HCT116 (cell line): Measurements from ENCODE around the gene NTN3. TPM values are rescaled to one million over a fixed set of nuclear protein-coding genes. Genes with fewer than 3 reads are reported as not detected.
A peak's percentile ranks its signal among the peaks of the same experiment; 100 is the strongest.

Experiments used
- ATAC-seq: fragments of 200-7000 bp; cut with Tn5 transposase; 2 replicates; pipeline ENCODE4 v1.9.1; 2020; ENCODE audit warnings: mild to moderate bottlenecking, moderate library complexity
- BruUV-seq: library from RNA; stranded (reverse); fragments of 400-500 nt; replicated peaks from 2 replicates; lab custom pipeline; 2021; lab: Mats Ljungman, UMichigan
- CTCF ChIA-PET: fragments of 300-600 bp; sonication (Branson Sonifier 250); formaldehyde crosslinking; loops from one replicate; lab custom pipeline; 2021; ENCODE audit warnings: antibody characterized with exemption; lab: Charles Lee
- POLR2A ChIA-PET: fragments of 300-600, 350-600 bp; sonication (Branson Sonifier 250); formaldehyde crosslinking; loops from one replicate; lab custom pipeline; 2021; ENCODE audit warnings: antibody characterized with exemption; lab: Charles Lee
- RAD21 ChIA-PET, 2 experiments: fragments of 300-600 bp; sonication (Branson Sonifier 250); formaldehyde crosslinking; loops; one replicate each; lab custom pipeline; 2023; ENCODE audit warnings: low total read pairs in 2 of 2; ENCODE audit not compliant: uncharacterized antibody in 2 of 2, unreplicated experiment in 2 of 2, low non-redundant PET in 1 of 2; lab: Charles Lee
- DNase-seq: peaks from one replicate; pipeline ENCODE4 v3.0.0-alpha.2; 2010; ENCODE audit warnings: low read depth, low spot score
- H2AFZ ChIP-seq: fragments of 200-600 bp; shearing (Covaris generic), sonication (generic); 2 replicates; pipeline ENCODE4 v1.6.1; 2017; ENCODE audit warnings: low read depth, mixed run types, mixed read lengths, antibody characterized with exemption, low read length; ENCODE audit not compliant: poor library complexity, severe bottlenecking
- H3K27ac ChIP-seq: 2 replicates; pipeline ENCODE4 v1.5.1; 2012; ENCODE audit warnings: low read depth, low read length
- H3K27me3 ChIP-seq: fragments of 200-600 bp; sonication (generic); 2 replicates; pipeline ENCODE4 v1.6.1; 2016; ENCODE audit warnings: mixed run types, low read length, mixed read lengths; ENCODE audit not compliant: insufficient read depth
- H3K36me3 ChIP-seq, 2 experiments: fragments of 200-500 bp in 1 of 2; fragments of 200-600 bp in 1 of 2; sonication (Bioruptor generic) in 1 of 2; sonication (generic) in 1 of 2; 2 replicates each; pipeline versions ENCODE4 v1.5.1 to v1.6.1; 2014 to 2016; ENCODE audit warnings: low read length in 2 of 2, inconsistent platforms in 1 of 2, mixed read lengths in 1 of 2, mixed run types in 1 of 2; ENCODE audit not compliant: insufficient read depth in 2 of 2, control insufficient read depth in 1 of 2
- H3K4me1 ChIP-seq, 2 experiments: fragments of 200-600 bp in 1 of 2; sonication (generic) in 1 of 2; 2 replicates each; pipeline versions ENCODE4 v1.5.1 to v1.6.1; 2012 to 2017; ENCODE audit warnings: low read length in 2 of 2, inconsistent platforms in 1 of 2, mild to moderate bottlenecking in 1 of 2, mixed read lengths in 1 of 2, mixed run types in 1 of 2, moderate library complexity in 1 of 2; ENCODE audit not compliant: insufficient read depth in 2 of 2, control insufficient read depth in 1 of 2
- H3K4me2 ChIP-seq: fragments of 200-600 bp; sonication (generic); 2 replicates; pipeline ENCODE4 v1.6.1; 2017; ENCODE audit warnings: mixed run types, low read length, mixed read lengths
- H3K4me3 ChIP-seq, 2 experiments: fragments of 200-600 bp in 1 of 2; sonication (generic) in 1 of 2; replicated peaks in 1 of 2; 2 replicates each; pipeline ENCODE4 v1.5.1; 2011 to 2016; ENCODE audit warnings: low read length in 2 of 2, control low read depth in 1 of 2, low read depth in 1 of 2, mild to moderate bottlenecking in 1 of 2, mixed read lengths in 1 of 2, mixed run types in 1 of 2
- H3K79me2 ChIP-seq: fragments of 200-600 bp; sonication (generic); 2 replicates; pipeline ENCODE4 v1.6.1; 2017; ENCODE audit warnings: mild to moderate bottlenecking, mixed run types, low read length, moderate library complexity, mixed read lengths; ENCODE audit not compliant: insufficient read depth
- H3K9ac ChIP-seq: fragments of 200-600 bp; sonication (generic); 2 replicates; pipeline ENCODE4 v1.6.1; 2016; ENCODE audit warnings: low read length, mixed read lengths
- H3K9me2 ChIP-seq: fragments of 200-600 bp; sonication (generic), shearing (Covaris generic); 2 replicates; pipeline ENCODE4 v1.6.1; 2017; ENCODE audit warnings: mixed run types, mild to moderate bottlenecking, moderate library complexity; ENCODE audit not compliant: insufficient read depth
- H3K9me3 ChIP-seq, 2 experiments: fragments of 200-500 bp in 1 of 2; fragments of 200-600 bp in 1 of 2; sonication (Bioruptor generic) in 1 of 2; sonication (generic) in 1 of 2; 2 replicates each; pipeline ENCODE4 v1.6.1; 2014 to 2017; ENCODE audit warnings: low read length in 2 of 2, mixed read lengths in 2 of 2, inconsistent platforms in 1 of 2, low read depth in 1 of 2, mild to moderate bottlenecking in 1 of 2, mixed run types in 1 of 2, moderate library complexity in 1 of 2; ENCODE audit not compliant: control insufficient read depth in 1 of 2, insufficient read depth in 1 of 2
- H4K20me1 ChIP-seq: fragments of 200-600 bp; sonication (generic), shearing (Covaris generic); 2 replicates; pipeline ENCODE4 v1.6.1; 2017; ENCODE audit warnings: mixed run types, mild to moderate bottlenecking, moderate library complexity; ENCODE audit not compliant: insufficient read depth
- CBX3 ChIP-seq: IDR thresholded peaks from 2 replicates; pipeline ENCODE4 v1.6.1; 2012; ENCODE audit warnings: low read depth
- FOSL1 ChIP-seq: IDR thresholded peaks from 2 replicates; pipeline ENCODE4 v1.6.1; 2012; ENCODE audit warnings: low read depth
- POLR2A ChIP-seq: IDR thresholded peaks from 2 replicates; pipeline ENCODE4 v1.7.0; 2011; ENCODE audit warnings: borderline replicate concordance; ENCODE audit not compliant: insufficient read depth, insufficient read length; ENCODE audit errors: extremely low read depth
- POLR2AphosphoS5 ChIP-seq: IDR thresholded peaks from 2 replicates; pipeline ENCODE4 v1.6.1; 2011; ENCODE audit warnings: mild to moderate bottlenecking, low read depth, low read length, moderate library complexity
- SIN3A ChIP-seq: IDR thresholded peaks from 2 replicates; pipeline ENCODE4 v1.6.1; 2012; ENCODE audit warnings: low read depth
- SP1 ChIP-seq: IDR thresholded peaks from 2 replicates; pipeline ENCODE4 v1.6.1; 2012; ENCODE audit warnings: low read depth
- ZFX ChIP-seq: fragments of 450-650 bp; IDR thresholded peaks from 2 replicates; pipeline ENCODE4 v1.6.1; 2017
- intact Hi-C: fragments of 100-400 bp; cut with micrococcal nuclease; formaldehyde crosslinking; loops from 2 replicates; pipeline ENCODE4 v1.10.0; 2022
- total RNA-seq: library from RNA; stranded (reverse); gene quantifications from one replicate; pipeline ENCODE4 v1.2.1, GENCODE V29; 2021; ENCODE audit not compliant: unreplicated experiment
- TF ChIP-seq, protein P1 (sequence below): IDR thresholded peaks from 2 replicates; pipeline ENCODE4 v1.6.1; 2012
- TF ChIP-seq, protein P2 (sequence below): IDR thresholded peaks from 2 replicates; pipeline ENCODE4 v1.6.1; 2012
- TF ChIP-seq, protein P3 (sequence below), 3 experiments: fragments of 200-600 bp in 1 of 3; sonication (generic) in 1 of 3; IDR thresholded peaks in 2 of 3; conservative IDR thresholded peaks in 1 of 3; 2 replicates each; pipeline ENCODE4 v1.5.1; 2012 to 2017; ENCODE audit warnings: low read depth in 2 of 3, low read length in 2 of 3, antibody characterized with exemption in 1 of 3, borderline replicate concordance in 1 of 3, control low read depth in 1 of 3, mild to moderate bottlenecking in 1 of 3, mixed read lengths in 1 of 3, mixed run types in 1 of 3, moderate library complexity in 1 of 3; ENCODE audit not compliant: insufficient read depth in 1 of 3

NTN3 gene
- total RNA-seq, 1 experiment from 2014 or later = 0.30 TPM

DNA sequence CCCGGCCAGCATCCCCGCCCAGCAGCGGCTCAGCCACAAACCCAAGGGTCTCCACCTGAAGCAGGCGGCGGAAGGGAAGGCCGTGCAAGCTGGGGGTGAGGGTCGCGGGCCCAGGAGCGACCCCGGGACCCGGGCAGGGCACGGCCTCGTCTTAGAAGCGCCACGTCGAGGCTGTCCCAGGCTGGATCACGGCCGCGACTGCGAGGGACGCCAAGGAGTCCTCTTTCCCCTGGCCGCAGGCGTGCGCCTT, 42.4 kb upstream of the NTN3 start:
- no peaks in the 10 kb centered on the region for H3K27me3 ChIP-seq
- H2AFZ ChIP-seq = no peak overlapping the region
- H3K9me2 ChIP-seq = no peaks in the 10 kb centered on the region
- intact Hi-C loops = loop anchor here (5.0 to 10.0 kb wide), 3 partner anchors 34 to 164 kb away; partner anchors contain the start of genes RNPS1 and TEDC2
- RAD21 ChIA-PET = no interaction called here
- peaks cover 17 to 32% of the 10 kb centered on the region in 2 experiments for H3K36me3 ChIP-seq
- peak overlapping the region; percentile 96 for H3K9ac ChIP-seq
- H3K9me3 ChIP-seq = no peaks in the 10 kb centered on the region
- TF ChIP-seq ZFX (peak; percentile 37; the same call in 1 of the 2 replicates), FOSL1 (no peak), CBX3 (no peak), POLR2A (no peak), SP1 (no peak)
- TF ChIP-seq, protein P1, sequence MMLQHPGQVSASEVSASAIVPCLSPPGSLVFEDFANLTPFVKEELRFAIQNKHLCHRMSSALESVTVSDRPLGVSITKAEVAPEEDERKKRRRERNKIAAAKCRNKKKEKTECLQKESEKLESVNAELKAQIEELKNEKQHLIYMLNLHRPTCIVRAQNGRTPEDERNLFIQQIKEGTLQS = no peak
- TF ChIP-seq, protein P2, sequence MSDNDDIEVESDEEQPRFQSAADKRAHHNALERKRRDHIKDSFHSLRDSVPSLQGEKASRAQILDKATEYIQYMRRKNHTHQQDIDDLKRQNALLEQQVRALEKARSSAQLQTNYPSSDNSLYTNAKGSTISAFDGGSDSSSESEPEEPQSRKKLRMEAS = no peak
- TF ChIP-seq, all 23 proteins: peak for 1
- DNase-seq (no peak), ATAC-seq (peak; percentile 58)
- BruUV-seq = no TSS peak
- CTCF ChIA-PET = interaction anchor here (0.8 kb wide), 1 partner anchor 73 kb away, joined by 3 read pairs; no protein-coding TSS in a partner anchor
- Histone ChIP-seq H3K27ac (peak overlapping the region; percentile 91), H3K4me3 (peak overlapping the region; percentile 68 to 81), H3K79me2 (peaks cover 44% of the 10 kb centered on the region), H4K20me1 (no peaks in the 10 kb centered on the region), H3K4me1 (peaks cover 12 to 36% of the 10 kb centered on the region in 2 experiments; a peak in 3 of 4 replicates), H3K4me2 (peak overlapping the region; percentile 97)
- POLR2A ChIA-PET = interaction anchor here (0.7 to 0.8 kb wide), 2 partner anchors 30 to 86 kb away, joined by 3 read pairs; partner anchors contain the start of gene TEDC2

DNA sequence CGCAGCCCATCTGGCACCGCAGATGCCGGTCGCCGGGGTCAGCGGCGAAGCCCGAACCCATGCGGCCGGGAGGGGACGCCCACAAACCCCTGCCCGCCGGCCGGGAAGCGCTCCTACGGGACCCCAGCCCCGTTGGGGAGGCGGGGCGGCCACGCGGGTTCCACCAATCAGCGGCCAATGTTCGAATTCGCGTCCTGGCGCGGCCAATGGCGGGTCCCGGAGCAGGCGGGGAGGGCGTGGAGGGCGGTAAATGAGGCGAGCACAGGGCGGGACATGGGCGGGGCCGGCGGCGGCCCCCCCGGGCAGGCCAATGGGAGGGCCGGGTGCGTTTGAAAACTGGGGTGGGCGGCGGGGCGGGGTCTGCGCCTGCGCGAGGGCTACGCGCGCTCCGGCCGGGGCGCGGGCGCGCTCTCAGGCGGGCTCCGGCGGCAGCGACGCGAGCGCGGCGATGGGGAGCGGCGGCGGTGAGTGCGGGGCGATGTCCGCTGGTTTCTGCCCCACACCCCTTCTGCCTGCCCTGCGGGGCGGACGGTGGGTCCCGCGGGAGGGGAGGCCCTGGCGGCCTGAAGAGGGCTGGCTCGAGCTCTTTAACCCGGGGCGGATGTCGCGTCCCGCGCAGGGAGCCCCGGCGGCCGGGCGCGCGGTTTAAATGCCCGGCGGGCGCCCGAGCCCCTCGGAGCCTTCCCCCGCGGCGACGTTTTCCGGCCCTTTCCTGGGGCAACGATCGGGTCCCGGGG, 41.9 kb upstream of the NTN3 start, which contains the start of gene CCNF:
CCNF (plus strand) TSS at position 414 of the 737 bp plus-strand sequence; CDS start at position 449, 35 bp downstream.
- no peaks in the 10 kb centered on the region for H3K9me2 ChIP-seq
- no peaks in the 10 kb centered on the region for H4K20me1 ChIP-seq
- POLR2A ChIA-PET = interaction anchor here (0.8 kb wide), 1 partner anchor 86 kb away, joined by 3 read pairs; no protein-coding TSS in a partner anchor
- BruUV-seq = no TSS peak
- peak within 1 kb of the TSS; percentile 97 for H3K4me2 ChIP-seq
- RAD21 ChIA-PET = no interaction called here
- H3K9me3 ChIP-seq = no peaks in the 10 kb centered on the region
- H3K9ac ChIP-seq = peak within 1 kb of the TSS; percentile 96
- H3K79me2 ChIP-seq = peaks cover 47% of the 10 kb centered on the region
- intact Hi-C loops = loop anchor here (5.0 to 10.0 kb wide), 3 partner anchors 33 to 164 kb away; partner anchors contain the start of genes RNPS1 and TEDC2
- peak within 1 kb of the TSS; percentile 91 for H3K27ac ChIP-seq
- H3K27me3 ChIP-seq = no peaks in the 10 kb centered on the region
- H3K36me3 ChIP-seq = peaks cover 17 to 36% of the 10 kb centered on the region in 2 experiments
- CTCF ChIA-PET = no interaction called here
- peaks cover 12 to 36% of the 10 kb centered on the region in 2 experiments; a peak in 3 of 4 replicates for H3K4me1 ChIP-seq
- ATAC-seq = peak; percentile 90
- DNase-seq = peak; percentile 84
- H3K4me3 ChIP-seq = peak within 1 kb of the TSS; percentile 74 to 81
- no peak within 1 kb of the TSS for H2AFZ ChIP-seq
- TF ChIP-seq, protein P3, sequence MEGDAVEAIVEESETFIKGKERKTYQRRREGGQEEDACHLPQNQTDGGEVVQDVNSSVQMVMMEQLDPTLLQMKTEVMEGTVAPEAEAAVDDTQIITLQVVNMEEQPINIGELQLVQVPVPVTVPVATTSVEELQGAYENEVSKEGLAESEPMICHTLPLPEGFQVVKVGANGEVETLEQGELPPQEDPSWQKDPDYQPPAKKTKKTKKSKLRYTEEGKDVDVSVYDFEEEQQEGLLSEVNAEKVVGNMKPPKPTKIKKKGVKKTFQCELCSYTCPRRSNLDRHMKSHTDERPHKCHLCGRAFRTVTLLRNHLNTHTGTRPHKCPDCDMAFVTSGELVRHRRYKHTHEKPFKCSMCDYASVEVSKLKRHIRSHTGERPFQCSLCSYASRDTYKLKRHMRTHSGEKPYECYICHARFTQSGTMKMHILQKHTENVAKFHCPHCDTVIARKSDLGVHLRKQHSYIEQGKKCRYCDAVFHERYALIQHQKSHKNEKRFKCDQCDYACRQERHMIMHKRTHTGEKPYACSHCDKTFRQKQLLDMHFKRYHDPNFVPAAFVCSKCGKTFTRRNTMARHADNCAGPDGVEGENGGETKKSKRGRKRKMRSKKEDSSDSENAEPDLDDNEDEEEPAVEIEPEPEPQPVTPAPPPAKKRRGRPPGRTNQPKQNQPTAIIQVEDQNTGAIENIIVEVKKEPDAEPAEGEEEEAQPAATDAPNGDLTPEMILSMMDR (IDR thresholded peaks at IDR 0.05 in 2 of 3, conservative IDR thresholded peaks at IDR 0.05 in 1 of 3; ENCODE audit: borderline replicate concordance in 1 of 3, insufficient read depth in 1 of 3, low read depth in 2 of 3, low read length in 2 of 3) = no peak
- peak; percentile 70 for TF ChIP-seq POLR2AphosphoS5
- peak; percentile 71 for TF ChIP-seq SIN3A
- no peak for TF ChIP-seq FOSL1
- TF ChIP-seq SP1 = peak; percentile 95
- TF ChIP-seq POLR2A = peak; percentile 61
- TF ChIP-seq, protein P2 = peak; percentile 78; the same call in 1 of the 2 replicates
- TF ChIP-seq, all 23 proteins: peak for 5
